Measurements from ENCODE around the gene RBM6.
"Not testable (repeated sequence)": the region's sequence is repeated elsewhere in the genome, so short reads cannot be mapped to it uniquely, and the experiment has no call there.

RBM6 gene

DNA sequence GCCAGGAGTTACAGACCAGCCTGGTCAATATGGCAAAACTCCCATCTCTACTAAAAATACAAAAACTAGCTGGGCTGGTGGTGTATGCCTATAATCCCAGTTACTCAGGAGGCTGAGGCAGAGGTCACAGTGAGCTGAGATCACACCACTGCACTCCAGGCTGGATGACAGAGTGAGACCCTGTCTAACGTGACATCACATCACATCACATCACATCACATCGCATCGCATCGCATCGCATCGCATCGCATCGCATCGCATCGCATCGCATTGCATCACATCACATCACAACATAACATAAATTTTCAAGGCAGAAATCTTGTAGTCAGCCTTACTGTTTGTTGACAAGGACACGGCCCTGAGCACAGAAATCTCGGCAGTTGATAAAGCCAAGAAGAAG lies 44.4 kb downstream of the RBM6 start:
- no peak for DNase-seq

DNA sequence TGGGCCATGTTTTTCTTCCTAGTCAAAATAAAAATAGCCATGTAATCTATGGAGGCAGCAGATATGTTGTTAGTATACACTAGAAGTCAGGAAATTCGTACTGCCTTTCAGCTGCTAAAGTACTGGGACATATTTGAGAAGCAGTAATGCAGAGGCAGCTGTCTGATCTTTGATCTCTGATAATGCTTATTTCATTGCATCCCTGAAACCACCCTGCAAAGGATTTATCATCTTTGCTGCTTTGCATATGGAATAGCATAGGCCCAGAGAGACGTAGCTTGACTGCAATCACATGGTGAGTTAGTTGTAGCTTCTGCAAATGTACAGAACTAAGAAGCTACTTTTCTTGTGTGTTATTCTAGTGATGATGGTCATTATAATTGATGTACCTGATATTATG lies 52.4 kb downstream of the RBM6 start:
- no peak for DNase-seq

DNA sequence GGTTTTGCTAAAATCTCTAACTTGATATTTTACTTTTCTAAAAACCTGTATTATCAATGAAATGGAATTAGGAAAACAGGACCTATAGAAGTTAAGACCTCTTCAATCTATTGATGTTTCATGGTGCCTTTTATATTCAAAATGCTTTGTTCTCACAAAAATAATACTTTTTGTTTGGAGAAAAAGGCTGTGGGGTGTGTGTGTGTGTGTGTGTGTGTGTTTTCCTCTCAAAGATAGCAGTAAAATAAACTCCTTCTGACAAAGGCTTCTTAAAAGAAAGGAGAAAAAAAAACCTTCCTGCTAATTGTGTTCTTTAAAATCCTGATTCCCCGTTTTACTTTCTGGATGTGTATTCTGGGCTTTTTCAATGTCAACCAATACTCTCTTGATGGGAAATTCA lies 54.5 kb downstream of the RBM6 start:
- DNase-seq, result no peak

DNA sequence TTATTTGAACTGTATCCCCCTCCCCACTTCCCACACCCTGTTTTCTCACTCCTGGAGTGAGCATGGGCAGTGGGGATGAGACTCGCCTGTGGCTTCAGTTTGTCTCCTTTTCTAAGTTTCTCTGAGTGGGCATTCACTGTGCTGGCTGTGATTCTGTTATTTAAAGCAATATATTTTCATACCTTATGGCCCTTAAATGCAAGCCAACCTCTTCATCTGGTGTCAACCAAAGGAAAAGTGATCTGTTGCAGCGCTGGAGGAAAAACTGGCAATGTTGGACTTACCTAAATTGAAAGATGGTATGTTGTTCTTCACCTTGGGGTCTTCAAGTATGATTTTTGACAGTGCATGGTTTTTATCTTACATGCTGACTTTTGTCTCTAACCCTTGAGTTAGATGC lies 56.1 kb downstream of the RBM6 start:
- no peak for DNase-seq

DNA sequence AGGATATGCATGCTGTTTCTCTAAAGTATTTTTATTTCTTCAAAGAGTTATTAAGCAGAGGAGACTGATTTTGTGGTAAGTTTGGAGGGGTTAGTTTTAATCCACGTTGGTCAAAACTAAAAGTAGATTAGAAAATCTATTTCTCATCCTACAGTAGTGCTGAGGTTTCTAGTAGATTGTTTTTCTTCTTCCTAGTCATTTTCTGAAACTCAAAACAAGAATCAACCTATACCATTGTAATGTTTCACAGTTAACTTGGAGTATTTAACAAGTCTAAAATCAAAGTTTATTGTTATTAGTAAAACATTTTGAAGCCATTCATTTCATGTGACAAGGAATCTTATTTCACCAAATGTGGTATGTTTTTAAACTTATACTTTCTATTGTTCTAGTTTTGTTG lies 57.9 kb downstream of the RBM6 start:
- DNase-seq, result no peak

DNA sequence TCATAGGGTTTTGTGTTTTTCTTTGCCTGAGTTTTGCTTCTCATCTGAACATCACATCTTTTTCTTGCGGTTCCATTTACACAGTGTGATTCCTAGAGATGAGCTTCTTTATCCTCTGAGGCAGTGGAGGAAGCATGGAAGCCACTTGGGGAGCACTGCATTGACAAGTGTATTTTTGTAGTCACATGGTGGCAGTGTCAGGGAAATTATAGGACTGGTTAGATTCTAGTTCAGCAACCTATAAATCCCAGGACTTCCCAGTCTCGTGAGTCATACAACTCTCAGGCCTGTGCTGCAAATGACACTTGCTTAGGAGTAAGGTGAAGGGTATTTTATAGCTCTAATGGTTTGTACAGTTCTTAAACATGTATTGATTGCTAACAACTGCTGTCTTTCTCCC lies 58.4 kb downstream of the RBM6 start:
- no peak for DNase-seq

DNA sequence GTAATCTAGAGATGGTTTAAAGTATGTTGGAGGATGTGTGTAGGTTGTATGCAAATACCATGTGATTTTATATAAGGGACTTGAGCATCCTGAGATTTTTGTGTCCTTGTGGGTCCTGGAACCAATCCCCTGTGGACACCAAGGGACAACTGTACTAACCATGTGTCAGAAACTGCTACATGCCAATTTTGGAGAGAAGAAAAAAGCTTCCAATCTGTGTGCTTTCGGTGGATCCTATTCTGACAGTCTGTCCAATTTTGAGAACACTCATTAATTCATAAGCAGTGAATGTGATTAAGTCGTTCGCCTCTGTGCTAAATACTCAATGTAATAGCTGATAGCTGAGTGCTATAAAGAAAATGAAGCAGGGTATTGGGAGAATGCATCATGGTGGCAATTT lies 61.6 kb downstream of the RBM6 start:
- no peak for DNase-seq

DNA sequence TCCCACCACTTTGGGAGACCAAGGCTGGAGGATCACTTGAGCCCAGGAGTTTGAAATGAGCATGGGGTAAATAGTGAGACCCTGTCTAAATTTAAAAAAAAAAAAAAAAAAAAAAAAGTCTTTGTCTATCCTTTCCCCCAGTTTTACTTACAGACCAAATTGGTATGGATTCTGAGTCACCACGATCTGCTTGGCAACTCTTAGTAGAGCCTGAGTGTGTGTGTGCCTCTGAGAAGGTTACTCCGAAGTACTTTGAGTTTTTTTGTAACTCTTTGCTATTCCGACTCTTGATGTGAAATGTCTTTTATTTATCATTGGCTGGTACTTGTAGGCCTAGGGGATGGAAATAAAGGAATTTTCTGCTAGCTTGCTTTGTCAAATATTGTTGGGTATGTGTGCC lies 63.3 kb downstream of the RBM6 start:
- no peak for DNase-seq

DNA sequence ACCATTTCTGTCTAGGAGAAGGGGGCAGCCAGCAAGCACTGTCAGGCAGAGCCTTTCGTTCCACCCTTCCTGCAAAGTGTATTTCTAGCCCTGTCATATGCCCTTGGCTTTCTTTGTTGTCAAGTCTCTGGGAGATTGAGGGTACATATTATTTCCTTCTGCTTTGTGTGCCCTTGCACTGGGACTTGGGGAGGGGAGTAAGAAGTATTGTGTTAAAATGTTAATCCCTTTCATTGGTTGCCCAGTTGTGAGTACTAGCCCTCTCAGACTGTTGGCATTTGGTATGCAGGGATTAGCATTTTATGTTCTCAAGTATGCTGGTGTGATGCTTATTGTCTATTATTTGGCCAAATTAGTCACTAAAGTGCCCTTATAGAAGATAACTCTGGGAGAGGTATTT lies 63.9 kb downstream of the RBM6 start:
- DNase-seq, result no peak

DNA sequence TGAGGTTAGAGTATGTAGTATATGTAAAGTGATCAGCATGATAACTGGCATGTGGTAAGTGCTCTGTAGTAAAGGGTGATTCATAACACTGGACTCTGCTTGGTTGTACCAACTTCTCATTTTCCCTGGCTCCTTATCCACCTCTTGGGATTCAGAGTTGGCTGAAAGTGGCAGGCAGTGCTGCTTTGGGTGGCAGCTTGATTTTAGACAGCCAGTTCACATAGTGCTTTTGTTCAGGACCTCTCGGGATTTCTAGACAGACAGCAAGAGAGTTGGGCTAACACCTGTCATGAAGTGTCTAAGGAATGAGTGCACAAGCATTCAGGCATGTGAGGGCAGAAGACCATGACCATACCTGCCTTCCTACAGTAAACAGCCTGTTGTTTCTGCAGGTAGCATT lies 69.0 kb downstream of the RBM6 start:
- no peak for DNase-seq

DNA sequence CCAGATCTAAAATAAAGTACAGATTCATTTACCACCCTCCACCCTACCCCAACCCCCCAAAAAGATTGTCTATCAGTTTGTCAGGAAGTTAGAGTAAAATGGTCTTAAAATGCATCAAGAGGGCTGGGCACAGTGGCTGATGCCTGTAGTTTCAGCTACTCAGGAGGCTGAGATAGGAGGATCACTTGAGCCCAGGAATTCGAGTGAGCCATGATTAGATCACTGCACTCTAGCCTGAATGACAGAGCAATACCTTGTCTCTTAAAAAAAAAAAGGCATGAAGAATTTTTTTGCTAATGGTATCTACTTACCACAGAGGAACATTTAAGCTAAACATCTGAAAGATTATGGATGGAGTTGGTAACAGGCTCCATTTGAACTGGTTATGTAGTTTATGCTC lies 71.0 kb downstream of the RBM6 start:
- DNase-seq, result no peak

DNA sequence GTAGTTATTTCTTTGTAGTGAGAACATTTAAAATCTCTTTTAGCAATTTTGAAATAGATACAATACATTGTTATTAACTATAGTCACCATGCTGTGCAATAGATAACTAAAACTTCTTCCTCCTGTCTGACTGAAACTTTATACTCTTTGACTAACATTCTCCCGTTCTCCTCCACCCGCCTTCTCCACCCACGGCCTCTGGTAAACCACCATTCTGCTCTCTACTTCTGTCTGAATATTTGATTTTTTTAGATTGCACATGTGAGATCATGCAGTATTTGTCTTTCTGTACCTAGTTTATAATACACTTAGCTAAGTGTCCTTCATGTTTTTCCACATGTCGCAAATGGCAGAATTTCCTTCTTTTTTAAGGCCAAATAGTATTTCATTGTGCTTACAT lies 76.0 kb downstream of the RBM6 start:
- DNase-seq, result no peak

DNA sequence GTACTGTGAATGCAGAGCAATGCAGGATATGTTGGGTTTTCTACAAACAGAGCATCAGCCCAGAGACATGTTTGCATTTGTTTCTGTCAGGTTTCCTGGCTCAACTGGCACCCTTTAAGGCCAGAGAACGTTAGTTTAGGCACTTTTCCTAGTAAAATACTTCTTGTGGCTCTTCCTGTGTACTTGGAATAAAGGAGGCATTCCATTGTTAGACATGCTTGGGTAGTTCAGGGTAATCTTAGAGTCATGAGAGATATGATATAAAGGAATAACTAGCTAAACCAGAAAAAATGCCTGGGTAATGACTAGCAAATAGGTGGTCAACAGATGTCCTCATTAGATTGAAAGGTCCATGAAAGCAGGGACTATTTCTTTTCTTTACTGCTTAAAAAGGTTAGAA lies 88.4 kb downstream of the RBM6 start:
- DNase-seq, result no peak

DNA sequence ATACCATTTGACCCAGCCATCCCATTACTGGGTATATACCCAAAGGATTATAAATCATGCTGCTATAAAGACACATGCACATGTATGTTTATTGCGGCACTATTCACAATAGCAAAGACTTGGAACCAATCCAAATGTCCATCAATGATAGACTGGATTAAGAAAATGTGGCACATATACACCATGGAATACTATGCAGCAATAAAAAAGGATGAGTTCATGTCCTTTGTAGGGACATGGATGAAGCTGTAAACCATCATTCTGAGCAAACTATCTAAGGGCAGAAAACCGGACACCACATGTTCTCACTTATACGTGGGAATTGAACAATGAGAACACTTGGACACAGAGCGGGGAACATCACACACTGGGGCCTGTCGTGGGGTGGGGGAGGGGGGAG lies 91.3 kb downstream of the RBM6 start:
- not testable (repeated sequence) for DNase-seq

DNA sequence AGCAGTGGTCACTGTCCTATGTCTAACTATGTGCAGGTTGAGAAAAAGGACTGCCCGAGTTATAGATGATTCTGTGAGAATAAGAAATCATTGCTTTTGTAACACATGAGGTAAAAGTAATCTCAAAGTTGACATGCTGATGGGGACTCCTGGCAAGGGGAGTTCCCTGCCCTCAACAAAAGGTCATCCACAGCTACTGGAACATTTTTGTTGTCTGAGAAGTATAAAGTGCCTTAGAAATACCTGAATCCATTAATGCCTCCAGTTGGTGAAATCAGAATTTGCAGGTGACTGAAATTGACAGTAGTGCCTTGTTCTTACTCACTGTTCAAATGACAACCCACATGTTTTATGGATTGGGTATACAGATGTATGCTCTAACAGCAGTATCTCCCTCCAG lies 105.0 kb downstream of the RBM6 start:
- no peak for DNase-seq

DNA sequence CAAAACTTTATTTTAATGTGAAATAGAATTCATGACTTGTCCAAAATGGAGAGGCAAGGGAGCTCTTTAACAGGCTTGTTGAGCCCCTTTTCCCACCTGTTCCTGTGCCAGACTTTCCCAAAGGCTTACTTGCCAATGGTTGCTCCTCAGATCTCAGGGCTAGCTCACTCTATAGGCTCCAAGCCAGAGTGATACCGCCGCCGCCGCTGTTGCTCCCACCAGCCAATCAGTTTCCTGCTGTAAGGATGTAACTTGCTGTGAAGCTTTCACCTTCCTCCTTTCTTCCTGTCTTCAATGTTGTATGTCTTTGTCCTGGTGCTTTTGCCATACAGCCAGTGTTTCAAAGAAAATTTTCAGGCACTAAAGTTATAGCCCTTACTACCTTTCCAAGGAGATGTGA lies 107.5 kb downstream of the RBM6 start:
- DNase-seq, result no peak

DNA sequence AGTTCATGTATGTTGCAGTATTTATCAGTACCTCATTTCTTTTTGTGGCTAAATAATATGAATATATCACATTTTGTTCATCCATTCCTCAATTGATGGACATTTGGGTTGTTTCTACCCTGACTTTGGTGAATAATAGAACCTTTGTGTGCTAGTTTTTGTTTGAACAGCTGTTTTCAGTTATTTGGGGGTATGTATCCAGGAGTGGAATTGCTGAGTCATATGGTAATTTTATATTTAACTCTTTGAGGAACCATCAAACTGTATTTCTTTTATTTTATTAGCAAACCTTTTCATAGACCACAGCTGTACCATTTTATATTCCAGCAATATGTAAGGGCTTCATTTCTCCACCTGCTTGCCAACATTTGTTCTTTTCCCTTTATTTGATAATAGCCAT lies 110.4 kb downstream of the RBM6 start:
- DNase-seq, result no peak

DNA sequence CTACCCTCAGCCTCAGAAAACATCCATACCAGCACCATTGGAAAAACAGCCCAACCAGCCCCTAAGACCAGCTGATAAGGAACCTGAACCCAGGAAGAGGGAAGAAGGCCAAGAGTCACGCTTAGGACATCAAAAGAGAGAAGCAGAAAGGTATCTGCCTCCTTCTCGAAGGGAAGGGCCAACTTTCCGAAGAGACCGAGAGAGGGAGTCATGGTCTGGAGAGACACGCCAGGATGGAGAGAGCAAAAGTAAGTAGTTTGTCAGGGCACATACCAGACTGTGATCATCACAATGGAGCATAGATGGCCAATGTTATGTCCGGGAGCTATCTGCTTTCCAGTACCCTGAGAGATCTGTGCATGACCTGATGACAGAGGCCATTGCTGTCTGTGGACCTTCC lies 117.8 kb downstream of the RBM6 start:
- no peak for DNase-seq

DNA sequence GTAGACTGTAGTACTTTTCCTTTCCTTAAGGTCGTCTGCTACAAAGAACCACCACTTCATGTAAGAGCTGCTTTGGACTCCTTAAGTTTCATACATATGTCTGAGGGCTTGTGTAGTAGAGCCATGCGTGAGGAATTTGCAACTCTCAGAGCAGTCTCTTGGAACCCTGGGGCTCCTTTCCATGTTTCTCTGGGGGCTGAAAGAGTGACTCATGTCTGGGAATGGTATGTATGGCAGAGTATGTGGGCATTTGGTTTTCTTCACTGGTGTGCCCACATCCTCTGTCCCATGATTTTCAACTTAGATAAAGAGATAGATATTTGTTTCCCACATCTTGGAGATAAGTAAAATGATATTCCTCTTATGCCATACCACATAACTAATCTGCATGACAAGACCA lies 128.2 kb downstream of the RBM6 start:
- no peak for DNase-seq

DNA sequence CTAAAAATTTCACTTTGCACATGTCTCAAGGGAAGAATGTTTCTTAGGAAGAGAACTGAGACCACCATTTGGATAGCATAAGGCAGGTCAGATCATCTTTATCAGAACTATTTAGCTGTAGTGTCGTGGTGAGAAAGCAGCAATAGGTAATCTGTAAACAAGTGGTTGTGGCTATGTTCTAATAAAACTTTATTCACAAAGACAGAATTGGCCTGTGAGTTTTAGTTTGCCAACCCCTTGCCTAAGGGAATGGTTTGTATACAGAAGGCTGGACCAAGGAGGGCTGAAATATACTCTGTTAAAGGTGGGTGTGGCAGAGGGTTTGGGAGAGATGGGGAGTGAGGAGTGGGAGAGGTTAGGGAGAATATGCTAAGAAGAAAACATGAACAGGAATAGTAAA lies 138.1 kb downstream of the RBM6 start:
- DNase-seq, result no peak

DNA sequence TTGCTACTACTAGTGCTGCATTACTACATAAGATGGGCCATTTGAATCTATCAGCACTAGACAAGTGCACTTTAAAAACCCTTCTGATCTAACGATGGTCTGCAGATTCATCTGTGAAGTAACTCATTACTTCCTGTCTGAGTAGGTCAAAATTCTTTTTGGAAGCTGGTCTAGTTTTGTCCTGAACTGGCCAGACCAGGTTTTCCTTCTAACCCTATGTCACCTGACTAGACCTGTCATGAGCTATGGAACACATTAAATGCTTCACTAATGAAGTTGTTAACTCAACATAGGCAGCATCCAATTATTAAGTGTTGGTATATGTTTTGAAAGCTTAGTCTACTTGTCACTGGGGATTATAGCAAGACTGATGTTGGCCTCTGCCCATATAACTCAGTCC lies 138.7 kb downstream of the RBM6 start:
- no peak for DNase-seq

DNA sequence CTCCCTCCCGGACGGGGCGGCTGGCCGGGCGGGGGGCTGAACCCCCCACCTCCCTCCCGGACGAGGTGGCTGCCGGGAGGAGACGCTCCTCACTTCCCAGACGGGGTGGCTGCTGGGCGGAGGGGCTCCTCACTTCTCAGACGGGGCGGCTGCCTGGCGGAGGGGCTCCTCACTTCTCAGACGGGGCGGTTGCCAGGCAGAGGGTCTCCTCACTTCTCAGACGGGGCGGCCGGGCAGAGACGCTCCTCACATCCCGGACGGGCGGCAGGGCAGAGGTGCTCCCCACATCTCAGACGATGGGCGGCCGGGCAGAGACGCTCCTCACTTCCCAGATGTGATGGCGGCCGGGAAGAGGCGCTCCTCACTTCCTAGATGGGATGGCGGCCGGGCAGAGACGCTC lies 145.0 kb downstream of the RBM6 start:
- DNase-seq, result not testable (repeated sequence)

DNA sequence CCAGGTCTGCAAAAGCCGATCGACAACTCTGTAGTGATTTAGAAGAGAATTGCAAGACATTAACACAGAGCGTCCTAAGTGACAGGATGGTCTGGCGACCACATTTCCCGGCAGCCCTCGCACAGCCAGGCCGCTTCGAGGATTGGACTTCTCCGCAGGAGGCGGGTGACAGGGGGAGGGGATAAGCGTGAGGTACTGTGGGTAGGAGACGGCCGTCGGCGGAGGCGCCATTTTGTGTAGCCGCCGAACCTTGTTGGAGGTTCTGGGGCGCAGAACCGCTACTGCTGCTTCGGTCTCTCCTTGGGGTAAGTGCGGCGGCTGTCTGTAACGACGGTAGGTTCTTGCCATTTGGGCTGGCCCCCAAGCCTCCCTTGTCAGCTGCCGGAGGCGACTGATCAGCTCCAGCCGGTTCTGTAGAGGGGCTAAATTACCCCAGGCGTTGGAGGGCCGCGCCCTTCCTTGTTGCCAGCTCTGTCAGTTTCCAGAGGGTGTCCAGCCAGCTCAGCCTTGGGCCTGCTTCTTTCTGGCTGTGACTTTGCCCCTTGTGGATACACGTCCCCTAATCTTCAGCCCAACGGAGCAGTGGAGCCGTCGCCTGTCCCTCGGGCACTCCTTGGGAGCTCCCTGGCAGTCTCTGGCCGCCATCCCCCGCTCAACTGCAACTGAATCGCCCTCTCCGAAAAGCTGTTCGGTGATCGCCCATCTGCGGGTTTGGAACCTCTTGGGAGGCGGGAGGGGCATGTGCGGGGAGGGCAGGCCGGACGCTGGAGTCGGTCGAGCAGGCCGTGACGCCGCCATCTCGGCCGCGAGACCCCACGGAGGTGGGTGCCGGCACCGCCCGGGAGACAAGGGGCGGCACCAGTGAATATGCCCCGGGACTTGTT lies 149.0 kb downstream of the RBM6 start, which contains the start of gene RBM5:
Gene RBM5, plus strand, starts transcription at position 195 of the 884 bp plus-strand sequence. CDS start 1,516 bp downstream, outside the sequence.
- DNase-seq, result peak; percentile 94

DNA sequence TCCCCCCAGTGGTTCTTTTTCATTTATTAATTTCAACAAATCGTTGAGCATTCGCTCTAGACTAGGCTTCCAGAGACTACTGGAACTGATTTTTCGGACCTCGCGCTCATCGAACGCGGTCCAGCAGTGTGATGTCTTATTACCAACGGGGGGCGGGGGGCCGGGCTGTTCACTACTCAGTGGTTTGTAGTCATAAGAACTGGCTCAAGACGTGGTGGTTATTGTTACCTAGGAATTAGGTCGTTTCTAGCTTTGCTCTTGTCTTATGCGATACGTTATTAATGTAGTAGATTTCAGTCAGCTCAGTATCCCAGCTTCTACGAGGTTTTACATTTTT lies 149.6 kb downstream of the RBM6 start:
- no peak for DNase-seq

DNA sequence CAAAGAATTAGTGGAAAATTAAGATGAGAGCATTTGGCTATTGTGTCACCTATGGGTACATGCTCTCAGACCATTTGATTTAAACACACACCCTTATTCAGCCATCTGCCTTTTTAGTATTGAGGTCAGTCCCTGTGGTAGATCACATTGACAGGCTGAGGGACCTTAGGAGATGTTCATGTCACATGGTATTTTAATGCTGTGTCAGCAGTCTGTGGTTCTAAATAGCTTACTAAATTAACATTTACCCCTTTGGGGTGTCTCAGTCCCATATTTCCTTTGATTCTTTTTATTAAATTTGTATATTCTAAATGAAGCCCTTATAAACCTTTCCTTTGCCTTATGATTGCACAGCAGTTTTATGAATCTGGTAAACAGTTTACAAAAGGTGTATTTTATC lies 151.0 kb downstream of the RBM6 start:
- no peak for DNase-seq
